GM18505 (cell line): ENCODE results near the gene PGBD5.
"Not testable (repeated sequence)": the region's sequence is repeated elsewhere in the genome, so short reads cannot be mapped to it uniquely, and the experiment has no call there.

Experiments used
- ATAC-seq: cut with Tn5 transposase; IDR thresholded peaks from one replicate; pipeline ENCODE4 v1.9.1; 2021; ENCODE audit not compliant: unreplicated experiment
- POLR2A ChIP-seq: IDR thresholded peaks from 4 replicates; pipeline ENCODE4 v1.6.1; 2011; ENCODE audit warnings: borderline replicate concordance; ENCODE audit not compliant: insufficient read depth, insufficient read length; ENCODE audit errors: extremely low read depth

Gene PGBD5

GRCh38 chr1:230426246-230427093, at the start of gene PGBD5:
PGBD5 (minus strand) TSS chr1:230426332; CDS start chr1:230425928, 404 bp downstream.
- peak; percentile 72 for ATAC-seq
- no peak for TF ChIP-seq POLR2A

- not testable (repeated sequence) for ATAC-seq
Observed at GRCh38 chr1:230474924-230475323, 48.8 kb upstream of the PGBD5 start.

GRCh38 chr1:230470750-230471149, 44.6 kb upstream of the PGBD5 start:
- ATAC-seq: not testable (repeated sequence)

- ATAC-seq: no peak
- no peak for TF ChIP-seq POLR2A
Observed at GRCh38 chr1:230469271-230469670, 43.1 kb upstream of the PGBD5 start.

- TF ChIP-seq POLR2A: no peak
- no peak for ATAC-seq
Observed at GRCh38 chr1:230465691-230466090, 39.6 kb upstream of the PGBD5 start.

GRCh38 chr1:230464671-230465070, 38.5 kb upstream of the PGBD5 start:
- ATAC-seq: no peak
- no peak for TF ChIP-seq POLR2A

- no peak for TF ChIP-seq POLR2A
- no peak for ATAC-seq
Observed at GRCh38 chr1:230463760-230464159, 37.6 kb upstream of the PGBD5 start.

GRCh38 chr1:230463326-230463725, 37.2 kb upstream of the PGBD5 start:
- no peak for ATAC-seq
- TF ChIP-seq POLR2A: no peak

- ATAC-seq: no peak
- TF ChIP-seq POLR2A: no peak
Observed at GRCh38 chr1:230459465-230459864, 33.3 kb upstream of the PGBD5 start.

GRCh38 chr1:230458509-230458908, 32.4 kb upstream of the PGBD5 start:
- no peak for TF ChIP-seq POLR2A
- ATAC-seq: no peak

- no peak for TF ChIP-seq POLR2A
- ATAC-seq: no peak
Observed at GRCh38 chr1:230456478-230456877, 30.3 kb upstream of the PGBD5 start.

- TF ChIP-seq POLR2A: no peak
- ATAC-seq: no peak
Observed at GRCh38 chr1:230455291-230455690, 29.2 kb upstream of the PGBD5 start.

- ATAC-seq: no peak
- TF ChIP-seq POLR2A: no peak
Observed at GRCh38 chr1:230453377-230453776, 27.2 kb upstream of the PGBD5 start.

- no peak for TF ChIP-seq POLR2A
- no peak for ATAC-seq
Observed at GRCh38 chr1:230441183-230442029, 15.3 kb upstream of the PGBD5 start.
